IMR-90 (cell line): ENCODE data around the gene CAPN3.

ENCODE experiments used
- CTCF ChIP-seq: conservative IDR thresholded peaks from 2 replicates; pipeline ENCODE4 v1.5.1; 2012; ENCODE audit warnings: mild to moderate bottlenecking, low read depth, low read length, improper control_type of control experiment
- RFX5 ChIP-seq: IDR thresholded peaks from 2 replicates; pipeline ENCODE4 v1.8.0; 2012; ENCODE audit warnings: low read depth, mild to moderate bottlenecking, low read length, moderate library complexity

GRCh38 chr15:42363942-42364341, 4.6 kb downstream of the CAPN3 start:
- TF ChIP-seq RFX5 (no peak), CTCF (no peak)
